ENCODE measurements around the gene UNKL.

UNKL gene

DNA sequence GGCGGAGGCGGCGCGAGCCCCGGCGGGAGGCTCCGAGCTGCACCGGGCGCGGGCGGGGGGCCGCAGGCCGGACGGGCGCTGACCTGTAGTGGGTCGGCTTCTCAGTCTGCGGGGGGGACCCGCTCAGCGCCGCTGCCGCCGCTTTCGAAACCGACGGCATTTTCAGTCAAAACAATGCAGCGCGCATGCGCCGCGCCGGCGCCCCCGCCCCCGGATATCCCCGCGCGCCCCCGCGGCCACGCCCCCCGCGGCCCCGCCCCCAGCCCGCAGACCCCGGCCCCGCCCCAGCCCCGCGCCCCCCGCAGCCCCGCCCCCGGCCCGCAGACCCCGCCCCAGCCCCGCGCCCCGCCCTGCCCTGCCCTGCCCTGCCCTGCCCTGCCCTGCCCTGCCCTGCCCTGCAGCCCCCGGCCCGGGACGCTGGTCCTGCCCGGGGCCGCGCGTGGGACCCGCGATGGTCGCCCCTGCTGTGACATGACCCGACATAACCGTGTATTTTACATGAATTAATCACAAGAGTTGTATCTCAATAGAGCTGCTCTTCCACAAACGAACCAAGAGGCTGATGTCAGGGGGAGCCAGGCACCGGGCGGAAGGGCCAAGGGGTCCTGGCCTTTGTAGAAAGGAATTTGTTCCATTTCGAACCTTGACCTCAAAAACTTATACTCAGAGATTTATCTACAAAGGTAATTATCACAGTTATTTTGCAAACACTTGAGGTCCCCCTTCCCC lies at the start of gene UNKL:
TSS of gene UNKL (minus strand) at position 173 of the 729 bp plus-strand sequence. CDS start at position 160, 13 bp downstream.
- DNase-seq: no peak

GRCh38 chr16:1461146-1461545 lies 46.6 kb upstream of the UNKL start:
- no peak for DNase-seq

DNA sequence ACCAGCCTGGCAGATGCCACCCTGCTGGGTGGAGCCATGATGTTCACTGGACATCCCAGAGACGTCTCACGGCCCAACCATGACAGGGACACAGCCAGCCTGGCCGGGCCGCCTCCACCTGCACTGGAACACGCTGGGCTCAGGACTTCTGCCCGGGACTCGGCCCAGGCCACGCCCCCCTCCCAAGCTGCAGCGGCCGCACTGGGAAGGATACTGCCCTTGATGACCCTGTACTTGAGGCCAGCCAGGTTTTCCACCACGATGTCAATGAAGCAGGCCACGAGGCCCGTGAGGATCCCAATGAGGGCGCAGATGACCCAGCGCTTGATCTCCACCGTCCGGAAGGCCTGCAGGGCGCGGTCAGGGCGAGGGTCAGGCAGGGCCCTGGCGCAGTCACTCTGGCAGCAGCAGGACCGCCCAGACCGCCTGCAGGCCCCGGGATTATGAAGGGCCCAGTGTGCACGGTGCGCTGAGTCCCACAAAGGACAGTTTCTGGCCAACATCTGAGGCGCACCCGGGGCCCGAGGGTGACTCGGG lies 46.2 kb upstream of the UNKL start:
- DNase-seq: no peak

- DNase-seq: no peak
Measured at GRCh38 chr16:1459967-1460366, 45.5 kb upstream of the UNKL start.

DNA sequence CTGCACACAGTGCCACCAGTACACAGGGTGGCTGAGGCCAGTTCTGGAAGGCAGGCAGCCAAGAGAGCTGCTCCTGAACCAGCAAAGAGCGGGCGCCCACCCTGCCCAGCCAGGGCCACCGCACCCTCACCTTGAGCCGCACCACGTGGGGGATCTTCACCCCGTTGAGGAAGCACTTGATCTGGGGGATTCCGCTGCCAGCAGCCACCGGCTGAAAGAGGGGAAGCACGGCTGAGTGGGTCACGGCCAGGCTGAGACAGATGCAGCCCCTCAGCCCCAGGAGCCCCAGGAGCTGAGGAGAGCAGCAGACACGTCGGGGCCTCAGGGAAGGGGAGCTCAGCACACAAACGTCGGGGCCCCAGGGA lies 44.5 kb upstream of the UNKL start:
- DNase-seq: no peak

DNA sequence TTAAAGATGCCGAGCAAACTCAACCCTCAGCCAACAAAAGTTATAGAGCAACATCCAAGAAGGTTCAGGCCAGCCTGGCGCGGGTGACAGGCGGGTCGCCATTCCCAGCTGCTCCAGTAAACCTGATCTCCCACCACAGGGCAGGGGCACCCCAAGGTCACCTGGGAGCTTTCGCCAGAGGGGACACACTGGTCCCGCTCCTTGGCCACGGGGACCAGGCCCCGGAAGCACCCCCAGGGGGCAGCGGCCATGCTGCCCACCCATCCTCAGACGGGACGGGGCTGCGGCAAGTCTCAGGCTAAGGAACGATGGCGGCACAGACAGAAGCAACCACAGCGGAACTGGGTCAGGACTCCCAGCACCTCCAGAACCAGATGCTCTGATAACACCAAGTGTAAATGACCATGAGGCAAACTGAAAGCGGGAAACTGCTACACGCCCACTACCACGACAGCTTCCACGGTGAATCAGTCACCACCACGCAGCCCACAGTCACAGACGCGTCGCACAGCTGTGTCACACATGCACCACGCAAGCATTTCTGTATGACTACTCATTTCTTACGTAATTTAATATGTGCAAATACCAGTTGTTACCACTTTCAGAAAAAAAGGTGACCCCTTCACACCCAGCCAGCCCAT lies 44.0 kb upstream of the UNKL start:
- DNase-seq: no peak

- DNase-seq: no peak
Measured at GRCh38 chr16:1457489-1458245, 43.2 kb upstream of the UNKL start.

GRCh38 chr16:1456951-1457350 lies 42.4 kb upstream of the UNKL start:
- DNase-seq: no peak

- no peak for DNase-seq
Measured at GRCh38 chr16:1455190-1456171, 41.0 kb upstream of the UNKL start.

- no peak for DNase-seq
Measured at GRCh38 chr16:1454561-1454960, 40.1 kb upstream of the UNKL start.

- DNase-seq: no peak
Measured at GRCh38 chr16:1453316-1453715, 38.8 kb upstream of the UNKL start.

- no peak for DNase-seq
Measured at GRCh38 chr16:1452530-1452929, 38.0 kb upstream of the UNKL start.

DNA sequence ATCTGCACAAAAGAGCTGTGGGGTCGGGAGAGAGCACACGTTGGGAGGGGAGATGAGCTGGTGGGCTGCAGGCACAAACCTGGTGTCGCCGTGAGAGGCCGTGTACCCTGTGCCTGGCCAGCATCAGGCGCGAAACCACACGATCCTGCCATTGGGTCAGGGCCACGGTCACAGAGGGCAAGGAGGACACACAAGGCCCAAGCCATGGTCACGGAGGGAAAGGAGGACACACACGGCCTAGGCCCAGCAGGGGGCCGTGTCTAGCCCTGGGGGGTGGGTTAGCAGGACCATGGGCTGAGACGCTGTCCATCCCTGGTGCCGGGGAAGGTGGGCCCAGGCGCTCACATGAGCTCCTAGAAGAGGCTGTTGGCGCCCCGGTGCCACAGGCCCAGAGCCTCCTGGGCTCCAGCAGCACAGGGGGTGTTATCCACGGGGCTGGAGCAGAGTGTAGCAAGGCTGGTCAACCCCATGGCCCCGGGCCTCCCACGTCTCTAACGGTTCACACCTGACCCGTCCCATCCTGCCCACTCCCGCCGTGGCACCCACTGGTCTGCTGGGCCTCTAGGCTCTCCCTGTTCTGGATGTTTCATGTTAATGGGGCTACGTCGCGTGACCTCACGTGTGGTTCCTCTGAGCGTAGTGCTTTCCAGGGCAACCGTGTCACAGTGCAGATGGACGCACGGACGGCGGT lies 37.3 kb upstream of the UNKL start:
- DNase-seq: no peak

GRCh38 chr16:1450841-1451240 lies 36.3 kb upstream of the UNKL start:
- no peak for DNase-seq

- no peak for DNase-seq
Measured at GRCh38 chr16:1450218-1450617, 35.7 kb upstream of the UNKL start.

DNA sequence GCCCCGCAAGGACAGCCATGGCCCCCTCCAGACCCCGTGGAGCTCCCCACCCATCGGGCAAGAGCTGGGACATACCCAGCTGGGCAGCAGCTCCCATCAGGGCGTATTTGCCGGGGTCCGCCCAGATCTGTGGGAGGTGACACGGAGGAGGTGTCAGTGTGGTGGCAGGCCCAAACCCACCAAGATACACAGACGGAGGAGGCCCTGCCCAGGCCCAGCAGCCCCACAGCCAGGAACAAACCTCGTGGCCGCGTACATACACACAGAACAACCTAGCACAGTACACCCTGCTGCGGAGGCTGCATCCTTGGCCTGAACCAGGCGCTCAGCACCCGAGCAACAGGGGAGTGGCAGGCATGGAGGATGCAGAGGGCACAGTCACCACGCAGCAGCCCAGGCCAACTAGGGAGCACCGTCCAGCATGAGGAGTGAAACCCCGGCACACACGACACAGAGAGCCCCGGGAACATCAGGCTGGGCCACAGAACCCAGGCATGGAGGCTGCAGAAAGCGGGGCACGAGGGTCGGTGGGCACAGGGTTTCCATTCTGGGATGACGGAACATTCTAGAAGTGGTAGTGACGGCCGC lies 34.8 kb upstream of the UNKL start:
- DNase-seq: no peak

DNA sequence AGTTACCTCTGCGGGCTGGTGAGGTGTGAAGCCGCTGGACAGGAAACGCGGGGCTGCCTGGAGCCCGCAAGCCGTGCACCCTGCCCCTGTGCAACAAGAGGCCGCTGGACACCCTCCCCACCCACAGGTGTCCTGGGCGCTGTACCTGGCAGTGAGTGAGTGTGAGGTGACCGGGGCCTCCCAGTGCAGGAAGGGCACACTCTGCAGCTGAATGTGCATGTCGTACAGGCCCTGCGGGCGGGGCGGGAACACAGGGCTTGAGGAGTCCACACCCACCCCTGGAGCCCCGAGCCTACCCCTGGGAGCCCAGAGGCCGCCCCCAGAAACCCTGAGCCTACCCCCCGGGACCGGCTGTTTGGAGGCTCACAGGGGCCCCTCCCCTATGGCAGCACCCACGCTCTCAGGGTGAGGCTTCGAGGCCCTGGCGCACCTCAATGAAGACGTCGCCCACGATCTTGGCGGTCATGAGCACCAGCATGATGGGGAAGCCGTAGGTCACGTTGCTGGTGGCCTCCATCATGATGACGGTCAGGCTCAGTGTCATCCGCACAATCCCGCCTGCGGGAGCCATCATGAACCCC lies 34.1 kb upstream of the UNKL start:
- DNase-seq: no peak

- DNase-seq: no peak
Measured at GRCh38 chr16:1447965-1448364, 33.5 kb upstream of the UNKL start.

DNA sequence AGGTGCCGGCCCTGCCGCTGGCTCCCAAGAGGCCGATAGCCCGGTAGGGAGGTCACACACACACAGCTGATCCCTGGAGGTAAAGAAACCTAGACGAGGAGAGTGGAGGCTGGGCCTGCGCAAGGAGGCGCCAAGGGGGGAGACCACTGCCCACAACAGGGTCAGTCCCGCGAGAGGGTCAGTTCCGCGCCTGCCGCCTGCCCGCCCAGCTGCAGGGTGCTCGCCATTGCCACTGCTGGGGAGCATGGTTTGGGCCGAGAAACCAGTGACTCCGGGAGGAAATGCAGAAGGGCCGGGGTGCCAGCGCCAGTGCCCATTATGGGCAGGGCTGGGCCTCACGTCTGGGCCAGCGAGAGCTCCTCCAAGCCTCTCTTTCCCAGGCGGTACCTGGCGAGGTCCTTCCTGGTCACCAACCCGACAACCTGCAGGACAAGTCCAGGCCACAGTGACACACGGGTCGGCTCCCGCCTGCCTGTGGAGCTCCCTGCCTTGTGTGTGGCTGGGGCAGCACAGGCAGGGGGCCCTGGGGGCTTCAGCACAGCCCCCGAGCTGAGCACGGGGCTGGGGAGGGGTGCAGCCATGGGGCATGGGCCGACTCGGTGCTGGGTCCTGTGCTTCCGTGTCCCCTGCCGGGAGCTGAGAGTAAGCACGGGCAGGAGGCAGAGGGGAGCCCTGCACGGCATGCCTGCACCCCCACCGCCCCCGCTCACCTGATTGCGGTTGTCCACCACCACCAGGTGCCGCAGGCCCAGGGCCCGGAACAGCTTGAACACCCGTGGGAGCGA lies 32.0 kb upstream of the UNKL start:
- no peak for DNase-seq

- no peak for DNase-seq
Measured at GRCh38 chr16:1445518-1446203, 31.2 kb upstream of the UNKL start.

Measured in KG1 (cell line).